ES-I3 (cell line): ENCODE data around the gene ICA1.
"Not testable (repeated sequence)": the region's sequence is repeated elsewhere in the genome, so short reads cannot be mapped to it uniquely, and the experiment has no call there.

Experiments used
- H3K36me3 ChIP-seq: 2 replicates; pipeline ENCODE4 v1.6.1; 2013; ENCODE audit warnings: mild to moderate bottlenecking, low read length, control low read depth, moderate library complexity; ENCODE audit not compliant: insufficient read depth
- H3K4me1 ChIP-seq: 2 replicates; pipeline ENCODE4 v1.6.1; 2013; ENCODE audit warnings: mild to moderate bottlenecking, control low read depth, low read length; ENCODE audit not compliant: insufficient read depth
- H3K9ac ChIP-seq: 2 replicates; pipeline ENCODE4 v1.6.1; 2013; ENCODE audit warnings: low read depth, mild to moderate bottlenecking, low read length, moderate library complexity
- H3K9me3 ChIP-seq: 2 replicates; pipeline ENCODE4 v1.6.1; 2013; ENCODE audit warnings: mild to moderate bottlenecking, low read length, moderate library complexity; ENCODE audit not compliant: control insufficient read depth, insufficient read depth

The ICA1 gene

DNA sequence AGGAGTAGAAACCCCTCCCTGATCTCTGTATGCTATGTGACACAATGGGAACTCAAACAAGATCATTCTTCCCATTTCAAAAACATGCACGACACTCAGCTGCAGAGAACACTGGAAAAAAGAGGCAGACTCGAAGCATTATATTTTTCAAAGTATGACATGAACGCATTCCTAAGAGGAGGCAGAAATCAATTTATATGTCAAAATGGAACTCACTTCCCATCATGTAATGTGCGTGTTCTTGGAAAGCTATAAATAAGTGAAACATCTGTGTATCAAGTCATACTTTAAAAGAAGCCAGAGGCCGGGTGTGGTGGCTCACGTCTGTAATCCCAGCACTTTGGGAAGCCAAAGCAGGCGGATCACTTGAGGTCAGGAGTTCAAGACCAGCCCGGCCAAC lies 142.7 kb downstream of the ICA1 start:
- Histone ChIP-seq H3K4me1 (no peaks in the 10 kb centered on the region), H3K9ac (no peak overlapping the region), H3K9me3 (no peaks in the 10 kb centered on the region), H3K36me3 (peaks cover 5% of the 10 kb centered on the region; the same call in 1 of the 2 replicates)

- H3K4me1 ChIP-seq: no peaks in the 10 kb centered on the region
- peaks cover 5% of the 10 kb centered on the region; the same call in 1 of the 2 replicates for H3K36me3 ChIP-seq
- H3K9ac ChIP-seq: no peak overlapping the region
- H3K9me3 ChIP-seq: no peaks in the 10 kb centered on the region; the same call in 1 of the 2 replicates
Measured at GRCh38 chr7:8117195-8117594, 144.8 kb downstream of the ICA1 start.

- H3K36me3 ChIP-seq: peaks cover 5% of the 10 kb centered on the region; the same call in 1 of the 2 replicates
- H3K9me3 ChIP-seq: no peaks in the 10 kb centered on the region; the same call in 1 of the 2 replicates
- no peak overlapping the region for H3K9ac ChIP-seq
- H3K4me1 ChIP-seq: peaks cover 12% of the 10 kb centered on the region
Measured at GRCh38 chr7:8115547-8116402, 146.2 kb downstream of the ICA1 start.

DNA sequence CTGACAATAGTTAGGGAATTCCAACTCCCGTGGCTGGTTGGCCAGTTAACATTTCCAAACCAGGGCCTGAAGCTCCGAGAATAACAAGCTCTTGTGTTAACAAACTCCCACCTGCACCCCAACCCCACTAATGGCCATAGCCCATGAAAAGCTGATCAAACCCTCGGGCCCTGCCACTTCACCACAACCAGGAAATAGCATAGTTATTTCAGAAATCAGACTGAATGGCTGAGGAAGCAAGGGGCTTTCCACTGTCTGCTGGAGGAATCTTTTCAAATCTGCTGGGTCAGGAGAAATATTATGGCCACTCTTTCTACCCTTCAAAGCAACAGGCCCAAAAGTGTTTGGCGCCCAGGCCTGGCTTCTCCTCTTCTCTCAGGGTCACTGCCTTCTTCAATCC lies 147.8 kb downstream of the ICA1 start:
- H3K9ac ChIP-seq: no peak overlapping the region
- H3K4me1 ChIP-seq: peaks cover 19% of the 10 kb centered on the region
- H3K9me3 ChIP-seq: no peaks in the 10 kb centered on the region; the same call in 1 of the 2 replicates
- H3K36me3 ChIP-seq: peaks cover 5% of the 10 kb centered on the region; the same call in 1 of the 2 replicates

DNA sequence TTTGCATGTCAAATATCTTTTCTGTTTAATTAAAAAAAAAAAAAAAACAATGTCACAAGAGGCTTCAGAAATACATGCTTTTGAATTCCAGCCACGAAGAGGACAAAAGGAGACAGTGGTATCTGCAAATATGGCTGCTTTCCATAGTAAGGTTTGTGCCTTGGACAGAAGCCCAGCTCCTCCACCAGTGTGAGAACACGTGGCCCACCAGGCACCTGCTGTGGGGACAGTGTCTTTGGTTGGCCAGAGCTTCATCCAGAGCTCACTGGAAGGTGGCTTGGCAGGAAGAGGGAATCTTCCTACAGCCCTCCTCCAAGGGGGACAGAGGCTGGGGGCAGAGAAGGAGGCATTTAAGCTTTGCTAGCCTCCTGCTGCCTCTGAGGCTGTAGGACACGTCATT lies 148.8 kb downstream of the ICA1 start:
- Histone ChIP-seq H3K4me1 (peaks cover 21% of the 10 kb centered on the region), H3K9ac (no peak overlapping the region), H3K36me3 (peaks cover 5% of the 10 kb centered on the region; the same call in 1 of the 2 replicates), H3K9me3 (no peaks in the 10 kb centered on the region; the same call in 1 of the 2 replicates)

DNA sequence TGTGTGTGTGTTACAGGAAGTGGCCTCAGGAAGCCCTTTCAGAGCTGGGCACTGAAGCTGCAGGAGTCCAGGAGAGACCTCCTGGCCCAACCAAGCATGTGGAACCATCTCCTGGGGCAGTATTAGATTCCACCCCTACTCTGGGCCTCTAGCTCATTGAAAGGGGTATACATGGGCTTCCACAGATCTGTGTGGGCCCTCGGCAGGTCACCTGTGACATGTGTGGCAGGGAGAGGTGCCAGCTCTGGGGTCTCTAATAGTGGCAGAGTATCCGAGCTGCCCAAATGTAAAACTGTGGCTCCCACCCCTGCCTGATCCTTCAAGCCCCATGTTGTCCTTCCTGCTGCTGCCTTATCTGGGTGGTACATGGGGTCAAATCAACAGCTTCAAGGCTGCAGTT lies 149.3 kb downstream of the ICA1 start:
- H3K4me1 ChIP-seq: peaks cover 21% of the 10 kb centered on the region
- peaks cover 5% of the 10 kb centered on the region; the same call in 1 of the 2 replicates for H3K36me3 ChIP-seq
- H3K9ac ChIP-seq: no peak overlapping the region
- no peaks in the 10 kb centered on the region; the same call in 1 of the 2 replicates for H3K9me3 ChIP-seq

DNA sequence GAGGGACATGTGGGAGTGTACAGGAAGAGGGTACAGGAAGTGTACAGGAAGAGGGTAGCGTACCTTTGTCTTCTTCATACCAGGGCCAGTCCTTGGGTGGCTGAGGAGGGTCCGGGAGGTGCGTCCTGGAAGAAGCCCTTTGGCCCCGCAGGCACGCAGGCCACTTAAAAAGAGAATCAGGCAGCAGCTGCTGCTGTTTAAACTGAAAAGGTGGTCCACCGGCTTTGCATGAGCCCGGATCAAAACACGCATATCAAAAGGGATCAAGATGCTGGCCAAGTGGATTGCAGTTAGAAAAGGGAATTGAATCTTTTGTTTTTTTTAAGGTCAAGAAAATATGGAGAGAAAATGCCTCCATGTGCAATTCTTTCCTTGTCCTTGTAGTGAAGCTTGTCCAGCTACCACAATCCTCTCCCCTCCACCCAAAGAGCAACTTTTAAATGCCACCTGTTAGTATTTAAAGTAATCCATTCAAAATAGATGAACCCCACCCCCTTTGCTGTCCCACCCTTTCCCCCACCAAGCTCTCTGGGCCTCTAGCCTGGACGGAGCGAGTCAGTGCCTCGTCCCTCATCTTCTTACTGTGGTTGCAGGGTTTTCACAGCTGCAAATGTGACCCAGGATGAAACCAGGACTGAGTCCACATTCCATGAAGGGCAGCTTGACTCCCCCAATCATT lies 150.5 kb downstream of the ICA1 start:
- Histone ChIP-seq H3K9ac (no peak overlapping the region), H3K9me3 (no peaks in the 10 kb centered on the region; the same call in 1 of the 2 replicates), H3K4me1 (peaks cover 21% of the 10 kb centered on the region), H3K36me3 (peaks cover 5% of the 10 kb centered on the region; the same call in 1 of the 2 replicates)

GRCh38 chr7:8109196-8110022 lies 152.6 kb downstream of the ICA1 start:
- peaks cover 21% of the 10 kb centered on the region for H3K4me1 ChIP-seq

GRCh38 chr7:8105449-8106095 lies 156.4 kb downstream of the ICA1 start:
- Histone ChIP-seq H3K36me3 (no peaks in the 10 kb centered on the region), H3K4me1 (peaks cover 7% of the 10 kb centered on the region; the same call in 1 of the 2 replicates), H3K9ac (no peak overlapping the region), H3K9me3 (no peaks in the 10 kb centered on the region)

More at GRCh38 chr7:8109196-8110022, 152.6 kb downstream of the ICA1 start:
- no peaks in the 10 kb centered on the region for H3K36me3 ChIP-seq
- H3K9ac ChIP-seq: no peak overlapping the region
- no peaks in the 10 kb centered on the region; the same call in 1 of the 2 replicates for H3K9me3 ChIP-seq

GRCh38 chr7:8103282-8103681 lies 158.7 kb downstream of the ICA1 start:
- H3K4me1 ChIP-seq: no peaks in the 10 kb centered on the region
- no peaks in the 10 kb centered on the region for H3K36me3 ChIP-seq
- H3K9me3 ChIP-seq: no peaks in the 10 kb centered on the region
- H3K9ac ChIP-seq: no peak overlapping the region

GRCh38 chr7:8101292-8101691 lies 160.7 kb downstream of the ICA1 start:
- not testable (repeated sequence) for H3K9ac ChIP-seq, H3K36me3 ChIP-seq, H3K4me1 ChIP-seq, H3K9me3 ChIP-seq

GRCh38 chr7:8094164-8095140 lies 167.5 kb downstream of the ICA1 start:
- Histone ChIP-seq H3K4me1 (peaks cover 8% of the 10 kb centered on the region; the same call in 1 of the 2 replicates), H3K9ac (no peak overlapping the region), H3K9me3 (no peaks in the 10 kb centered on the region; the same call in 1 of the 2 replicates), H3K36me3 (no peaks in the 10 kb centered on the region)

DNA sequence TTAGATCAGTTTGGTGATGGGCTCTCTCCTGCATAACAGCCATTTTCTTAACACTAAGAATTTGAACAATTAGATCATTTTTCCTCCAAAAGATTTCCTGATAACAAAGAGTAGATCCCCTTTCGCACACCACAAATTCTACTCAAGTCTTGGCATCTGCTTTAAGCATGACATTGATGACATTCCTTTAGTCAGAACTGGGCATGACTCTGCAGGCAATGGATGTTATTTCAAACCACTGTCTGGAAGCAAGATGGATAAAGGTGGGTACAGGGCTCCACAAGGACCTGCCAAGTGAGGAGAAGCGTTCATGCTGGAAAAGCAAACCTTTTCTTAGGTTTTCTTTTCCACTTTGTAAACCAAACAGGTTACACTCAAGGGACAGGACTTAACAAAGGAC lies 169.8 kb downstream of the ICA1 start:
- no peaks in the 10 kb centered on the region; the same call in 1 of the 2 replicates for H3K9me3 ChIP-seq
- peaks cover 8% of the 10 kb centered on the region; the same call in 1 of the 2 replicates for H3K4me1 ChIP-seq
- no peaks in the 10 kb centered on the region for H3K36me3 ChIP-seq
- no peak overlapping the region for H3K9ac ChIP-seq
